ENCODE results near the gene FBLN7. TPM values are rescaled to one million over a fixed set of nuclear protein-coding genes. Genes with fewer than 3 reads are reported as not detected.

Gene FBLN7
- total RNA-seq, 1 donor from 2014 or later: 3.9 TPM

GRCh38 chr2:112150851-112151250, 12.7 kb downstream of the FBLN7 start:
- Mint-ChIP-seq H3K27ac (ENCODE audit: unreplicated experiment) (peak overlapping the region; percentile 94), H3K27me3 (ENCODE audit: unreplicated experiment) (no peaks in the 10 kb centered on the region), H3K9me3 (ENCODE audit: unreplicated experiment) (no peaks in the 10 kb centered on the region), H3K4me3 (ENCODE audit: unreplicated experiment) (no peak overlapping the region), H3K36me3 (ENCODE audit: unreplicated experiment) (peaks cover 1% of the 10 kb centered on the region), H3K4me1 (ENCODE audit: unreplicated experiment) (peaks cover 24% of the 10 kb centered on the region)
- DNase-seq (ENCODE audit: extremely low spot score, unreplicated experiment): peak; percentile 59
- TF ChIP-seq, protein P1, sequence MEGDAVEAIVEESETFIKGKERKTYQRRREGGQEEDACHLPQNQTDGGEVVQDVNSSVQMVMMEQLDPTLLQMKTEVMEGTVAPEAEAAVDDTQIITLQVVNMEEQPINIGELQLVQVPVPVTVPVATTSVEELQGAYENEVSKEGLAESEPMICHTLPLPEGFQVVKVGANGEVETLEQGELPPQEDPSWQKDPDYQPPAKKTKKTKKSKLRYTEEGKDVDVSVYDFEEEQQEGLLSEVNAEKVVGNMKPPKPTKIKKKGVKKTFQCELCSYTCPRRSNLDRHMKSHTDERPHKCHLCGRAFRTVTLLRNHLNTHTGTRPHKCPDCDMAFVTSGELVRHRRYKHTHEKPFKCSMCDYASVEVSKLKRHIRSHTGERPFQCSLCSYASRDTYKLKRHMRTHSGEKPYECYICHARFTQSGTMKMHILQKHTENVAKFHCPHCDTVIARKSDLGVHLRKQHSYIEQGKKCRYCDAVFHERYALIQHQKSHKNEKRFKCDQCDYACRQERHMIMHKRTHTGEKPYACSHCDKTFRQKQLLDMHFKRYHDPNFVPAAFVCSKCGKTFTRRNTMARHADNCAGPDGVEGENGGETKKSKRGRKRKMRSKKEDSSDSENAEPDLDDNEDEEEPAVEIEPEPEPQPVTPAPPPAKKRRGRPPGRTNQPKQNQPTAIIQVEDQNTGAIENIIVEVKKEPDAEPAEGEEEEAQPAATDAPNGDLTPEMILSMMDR (IDR thresholded peaks at IDR 0.05): no peak

DNA sequence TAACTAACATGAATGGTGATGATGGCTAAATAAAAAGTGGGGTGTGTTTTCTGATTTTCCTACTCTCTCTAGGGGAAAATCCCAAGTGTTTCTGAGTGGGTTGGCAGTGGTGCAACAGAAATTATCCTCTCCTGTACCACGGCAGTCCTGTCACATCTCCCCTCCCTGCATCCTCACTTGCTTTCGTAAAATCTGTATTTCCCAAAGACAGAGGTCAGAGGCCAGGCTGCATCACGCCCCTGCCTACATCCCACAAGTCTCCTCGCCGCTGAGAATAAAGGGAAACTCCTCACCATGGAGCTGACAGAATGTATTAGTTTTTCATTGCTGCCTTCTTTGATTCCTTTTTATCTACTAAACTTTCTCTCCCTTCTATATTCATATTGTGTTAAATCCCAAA, 13.1 kb downstream of the FBLN7 start:
- DNase-seq (ENCODE audit: extremely low spot score, unreplicated experiment): peak; percentile 27
- Mint-ChIP-seq H3K4me1 (ENCODE audit: unreplicated experiment) (peaks cover 24% of the 10 kb centered on the region), H3K36me3 (ENCODE audit: unreplicated experiment) (peaks cover 1% of the 10 kb centered on the region), H3K27ac (ENCODE audit: unreplicated experiment) (peak overlapping the region; percentile 42), H3K27me3 (ENCODE audit: unreplicated experiment) (no peaks in the 10 kb centered on the region), H3K9me3 (ENCODE audit: unreplicated experiment) (no peaks in the 10 kb centered on the region), H3K4me3 (ENCODE audit: unreplicated experiment) (no peak overlapping the region)
- TF ChIP-seq, protein P1 (IDR thresholded peaks at IDR 0.05): no peak

GRCh38 chr2:112151701-112152440, 13.7 kb downstream of the FBLN7 start:
- peaks cover 1% of the 10 kb centered on the region for H3K36me3 Mint-ChIP-seq (ENCODE audit: unreplicated experiment)
- no peaks in the 10 kb centered on the region for H3K27me3 Mint-ChIP-seq (ENCODE audit: unreplicated experiment)
- peak overlapping the region; percentile 42 for H3K27ac Mint-ChIP-seq (ENCODE audit: unreplicated experiment)
- peak; percentile 72 for DNase-seq (ENCODE audit: extremely low spot score, unreplicated experiment)
- no peak overlapping the region for H3K4me3 Mint-ChIP-seq (ENCODE audit: unreplicated experiment)
- H3K9me3 Mint-ChIP-seq (ENCODE audit: unreplicated experiment): no peaks in the 10 kb centered on the region
- peaks cover 24% of the 10 kb centered on the region for H3K4me1 Mint-ChIP-seq (ENCODE audit: unreplicated experiment)
- TF ChIP-seq, protein P1 (IDR thresholded peaks at IDR 0.05): no peak

DNA sequence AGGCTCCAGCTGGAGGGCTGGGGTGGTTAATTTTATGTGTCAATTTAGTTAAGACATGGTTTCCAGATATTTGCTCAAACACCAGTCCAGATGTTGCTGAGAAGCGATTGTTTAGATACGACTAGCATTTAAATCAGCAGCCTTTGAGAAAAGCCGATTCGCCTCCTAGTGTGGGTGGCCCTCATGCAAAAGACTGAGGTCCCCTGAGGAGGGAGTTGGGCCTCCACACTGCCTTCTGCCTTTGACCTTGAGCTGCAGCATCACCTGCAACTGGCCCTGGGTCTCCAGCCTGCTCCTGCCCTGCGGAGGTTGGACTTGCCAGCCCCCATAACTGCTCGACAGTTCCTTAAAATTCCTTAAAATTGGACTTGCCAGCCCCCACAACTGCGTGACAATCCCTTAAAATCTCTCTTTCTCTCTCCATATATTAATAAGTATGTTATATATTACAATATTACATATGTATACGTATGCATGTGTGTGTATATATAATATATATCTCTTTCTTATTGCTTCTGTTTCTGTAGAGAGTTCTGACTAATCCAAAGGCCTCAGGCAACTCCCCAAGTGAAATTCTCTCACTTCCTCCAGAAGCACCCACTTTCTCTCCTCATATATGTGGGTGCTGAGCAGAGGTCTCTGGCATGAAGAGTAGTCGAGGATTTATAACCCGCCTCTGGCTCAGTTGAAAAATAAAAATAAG, 14.4 kb downstream of the FBLN7 start:
- Mint-ChIP-seq H3K4me1 (ENCODE audit: unreplicated experiment) (peaks cover 24% of the 10 kb centered on the region), H3K36me3 (ENCODE audit: unreplicated experiment) (peaks cover 1% of the 10 kb centered on the region), H3K27me3 (ENCODE audit: unreplicated experiment) (no peaks in the 10 kb centered on the region), H3K27ac (ENCODE audit: unreplicated experiment) (no peak overlapping the region), H3K9me3 (ENCODE audit: unreplicated experiment) (no peaks in the 10 kb centered on the region), H3K4me3 (ENCODE audit: unreplicated experiment) (no peak overlapping the region)
- TF ChIP-seq, protein P1 (IDR thresholded peaks at IDR 0.05): no peak
- peak; percentile 56 for DNase-seq (ENCODE audit: extremely low spot score, unreplicated experiment)

GRCh38 chr2:112153179-112153490, 14.9 kb downstream of the FBLN7 start:
- peaks cover 24% of the 10 kb centered on the region for H3K4me1 Mint-ChIP-seq (ENCODE audit: unreplicated experiment)
- H3K9me3 Mint-ChIP-seq (ENCODE audit: unreplicated experiment): no peaks in the 10 kb centered on the region
- H3K36me3 Mint-ChIP-seq (ENCODE audit: unreplicated experiment): peaks cover 1% of the 10 kb centered on the region
- no peaks in the 10 kb centered on the region for H3K27me3 Mint-ChIP-seq (ENCODE audit: unreplicated experiment)
- TF ChIP-seq, protein P1 (IDR thresholded peaks at IDR 0.05): no peak
- no peak overlapping the region for H3K27ac Mint-ChIP-seq (ENCODE audit: unreplicated experiment)
- H3K4me3 Mint-ChIP-seq (ENCODE audit: unreplicated experiment): no peak overlapping the region
- peak; percentile 66 for DNase-seq (ENCODE audit: extremely low spot score, unreplicated experiment)
